NCI-H524 treated with DMSO at 0.1 percent for 48 hours (cell line): Measurements from ENCODE around the gene ZNF385D.
"Not testable (repeated sequence)": the region's sequence is repeated elsewhere in the genome, so short reads cannot be mapped to it uniquely, and the experiment has no call there.

Source experiments
- DNase-seq: peaks from one replicate; lab custom pipeline; 2025; lab: John Stamatoyannopoulos, UW

Gene ZNF385D

GRCh38 chr3:21446945-21447475 lies 304.0 kb downstream of the ZNF385D start:
- no peak for DNase-seq

DNA sequence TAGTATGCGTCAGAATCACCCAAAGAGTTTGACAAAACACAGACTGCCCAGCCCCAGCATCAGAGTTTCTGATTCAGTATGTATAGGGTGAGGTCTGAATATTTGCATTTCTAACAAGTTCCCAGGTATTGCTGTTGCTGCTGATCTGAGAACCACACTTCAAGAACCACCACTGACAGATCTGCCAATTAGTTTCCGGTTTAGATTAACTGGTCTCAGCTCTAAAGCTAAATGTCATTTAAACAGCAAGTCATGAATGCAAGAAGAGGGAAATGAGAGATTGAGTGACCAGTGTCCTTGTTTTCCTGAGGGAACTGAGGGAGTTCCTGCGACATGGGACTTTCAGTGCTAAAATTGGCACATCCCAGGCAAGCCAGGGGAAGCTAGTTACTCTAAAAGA lies 305.0 kb downstream of the ZNF385D start:
- no peak for DNase-seq

- DNase-seq: no peak
These were observed 309.2 kb downstream of the ZNF385D start for GRCh38 chr3:21441821-21442220.

GRCh38 chr3:21436835-21437234 lies 314.2 kb downstream of the ZNF385D start:
- DNase-seq: no peak

DNA sequence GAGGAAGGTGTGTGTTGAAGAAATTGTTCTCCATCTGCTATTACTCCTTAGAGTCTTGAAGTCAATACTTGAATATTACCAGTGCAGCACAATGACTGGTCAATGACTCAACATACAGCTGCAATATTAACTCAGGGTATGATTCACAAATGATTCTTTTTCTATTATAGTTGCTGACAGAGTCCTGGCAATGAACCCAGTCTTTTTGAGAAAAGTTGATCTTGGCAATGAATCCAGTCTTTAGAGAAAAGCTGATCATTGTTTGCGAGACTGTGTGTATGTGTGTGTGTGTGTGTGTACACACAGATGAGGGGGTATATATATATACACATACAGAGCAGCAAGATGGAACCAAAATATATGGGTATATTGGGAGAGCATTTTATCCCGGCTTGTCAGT lies 315.1 kb downstream of the ZNF385D start:
- no peak for DNase-seq

DNA sequence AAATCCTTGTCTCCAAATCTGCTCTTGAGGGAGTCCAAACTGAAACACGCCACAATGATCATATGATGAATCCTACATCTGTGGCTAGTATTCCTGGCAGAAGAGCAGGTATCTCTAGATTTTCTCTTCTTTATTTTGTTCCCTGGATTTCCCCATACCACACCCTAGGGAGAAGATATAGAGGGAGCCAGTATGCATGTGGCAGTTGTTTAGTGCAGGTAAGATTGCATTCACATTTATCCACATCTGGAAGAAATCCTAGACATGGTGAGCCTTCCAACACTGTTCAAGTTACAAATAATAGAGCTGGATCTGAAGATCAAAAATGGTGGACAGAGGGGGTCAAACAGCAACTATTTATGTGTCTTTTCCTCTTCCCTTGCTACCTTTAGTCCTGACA lies 316.7 kb downstream of the ZNF385D start:
- no peak for DNase-seq

DNA sequence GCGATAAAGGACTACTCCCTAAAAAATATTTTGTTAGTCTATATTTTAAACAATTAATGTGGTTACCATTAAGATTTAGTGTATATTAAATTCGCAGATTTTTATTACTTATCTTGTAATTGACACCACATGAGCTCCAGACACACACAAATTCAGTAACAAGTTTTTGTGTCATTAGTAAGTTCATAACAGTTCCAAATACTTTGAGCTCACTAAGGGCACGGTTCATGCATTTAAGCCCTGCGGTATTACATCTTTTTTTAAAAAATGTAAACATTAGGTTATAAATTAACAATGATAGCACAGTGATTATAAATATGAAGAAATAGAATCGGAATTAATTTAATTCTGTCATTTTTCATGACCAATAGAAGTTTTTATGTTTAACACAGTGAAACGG lies 317.3 kb downstream of the ZNF385D start:
- DNase-seq: no peak

DNA sequence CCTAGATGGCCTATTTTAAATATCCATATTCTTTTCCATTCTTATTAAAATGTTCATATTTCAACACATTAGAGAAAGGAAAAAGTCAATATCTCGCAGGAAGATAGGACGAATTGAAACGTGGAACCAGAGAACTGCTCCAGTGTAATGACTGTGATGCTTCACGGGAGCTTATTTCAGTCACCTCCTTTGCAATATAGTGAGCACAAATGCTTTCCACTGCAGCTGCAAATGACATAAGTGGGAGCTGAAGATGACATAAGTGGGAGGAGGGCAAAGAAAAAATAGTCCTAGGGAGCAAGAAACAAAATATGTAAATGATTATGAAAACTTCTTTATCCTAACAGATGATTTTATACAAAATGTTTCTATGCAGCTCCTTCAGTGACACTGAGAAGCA lies 324.1 kb downstream of the ZNF385D start:
- DNase-seq: no peak

- DNase-seq: no peak
These were observed 325.3 kb downstream of the ZNF385D start for GRCh38 chr3:21425715-21426114.

DNA sequence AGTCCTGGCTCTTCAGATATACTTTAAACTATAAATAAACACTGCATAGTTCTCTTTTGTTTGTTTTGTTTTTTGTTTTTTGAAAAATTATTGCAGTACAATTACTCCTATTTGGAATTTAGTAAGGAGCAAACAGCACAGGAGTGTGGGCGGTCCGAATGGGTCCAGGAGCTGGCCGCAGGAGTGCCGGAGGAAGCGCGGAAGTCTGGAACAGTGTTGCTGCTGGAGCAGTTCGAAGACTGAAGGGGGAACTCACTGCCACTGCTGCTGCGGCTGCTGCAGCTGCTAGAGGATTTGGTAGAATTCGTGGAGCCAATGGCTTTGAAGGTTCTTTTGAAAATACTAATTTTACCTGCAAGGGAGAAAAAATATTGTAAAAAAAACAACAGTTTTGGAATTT lies 329.9 kb downstream of the ZNF385D start:
- DNase-seq: no peak

DNA sequence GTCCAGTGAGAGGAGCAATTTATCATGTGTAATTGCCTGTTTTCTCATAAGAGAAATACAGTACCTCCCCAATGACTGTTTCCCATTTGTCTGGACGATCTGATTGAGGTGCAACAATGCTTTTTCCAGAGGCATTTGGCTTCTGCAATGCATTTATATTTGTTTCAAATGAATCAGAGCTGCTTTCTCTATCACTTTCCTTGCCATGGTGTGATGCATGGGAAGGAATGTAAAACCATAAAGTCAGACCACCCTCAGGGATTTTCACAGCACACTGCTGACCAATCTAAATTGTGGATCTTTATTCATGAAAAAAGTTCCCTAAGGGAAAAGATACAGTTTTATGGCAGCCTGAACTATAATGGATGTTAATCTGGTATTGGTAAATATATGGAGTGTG lies 333.0 kb downstream of the ZNF385D start:
- no peak for DNase-seq

- DNase-seq: no peak
These were observed 336.5 kb downstream of the ZNF385D start for GRCh38 chr3:21414506-21414905.

GRCh38 chr3:21411058-21411457 lies 340.0 kb downstream of the ZNF385D start:
- DNase-seq: no peak

- DNase-seq: no peak
These were observed 341.6 kb downstream of the ZNF385D start for GRCh38 chr3:21409401-21409800.

DNA sequence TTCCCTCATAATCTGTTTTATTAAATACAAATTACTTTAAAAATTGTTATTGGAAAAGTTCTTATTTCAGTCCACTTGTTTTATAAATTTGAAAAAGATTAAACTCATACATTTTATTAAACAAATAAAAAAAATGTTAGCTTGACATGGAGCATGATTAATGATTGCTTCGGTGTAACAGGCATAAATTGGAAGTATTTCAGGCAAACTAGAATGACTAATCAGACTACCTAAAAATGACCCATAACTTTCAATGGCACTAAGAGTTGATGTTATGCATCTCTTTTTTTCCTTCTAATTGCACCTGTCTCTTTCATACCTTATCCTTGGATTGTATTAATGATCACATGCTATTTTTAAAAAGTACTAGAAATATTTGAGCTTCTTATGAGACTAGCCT lies 343.3 kb downstream of the ZNF385D start:
- no peak for DNase-seq

DNA sequence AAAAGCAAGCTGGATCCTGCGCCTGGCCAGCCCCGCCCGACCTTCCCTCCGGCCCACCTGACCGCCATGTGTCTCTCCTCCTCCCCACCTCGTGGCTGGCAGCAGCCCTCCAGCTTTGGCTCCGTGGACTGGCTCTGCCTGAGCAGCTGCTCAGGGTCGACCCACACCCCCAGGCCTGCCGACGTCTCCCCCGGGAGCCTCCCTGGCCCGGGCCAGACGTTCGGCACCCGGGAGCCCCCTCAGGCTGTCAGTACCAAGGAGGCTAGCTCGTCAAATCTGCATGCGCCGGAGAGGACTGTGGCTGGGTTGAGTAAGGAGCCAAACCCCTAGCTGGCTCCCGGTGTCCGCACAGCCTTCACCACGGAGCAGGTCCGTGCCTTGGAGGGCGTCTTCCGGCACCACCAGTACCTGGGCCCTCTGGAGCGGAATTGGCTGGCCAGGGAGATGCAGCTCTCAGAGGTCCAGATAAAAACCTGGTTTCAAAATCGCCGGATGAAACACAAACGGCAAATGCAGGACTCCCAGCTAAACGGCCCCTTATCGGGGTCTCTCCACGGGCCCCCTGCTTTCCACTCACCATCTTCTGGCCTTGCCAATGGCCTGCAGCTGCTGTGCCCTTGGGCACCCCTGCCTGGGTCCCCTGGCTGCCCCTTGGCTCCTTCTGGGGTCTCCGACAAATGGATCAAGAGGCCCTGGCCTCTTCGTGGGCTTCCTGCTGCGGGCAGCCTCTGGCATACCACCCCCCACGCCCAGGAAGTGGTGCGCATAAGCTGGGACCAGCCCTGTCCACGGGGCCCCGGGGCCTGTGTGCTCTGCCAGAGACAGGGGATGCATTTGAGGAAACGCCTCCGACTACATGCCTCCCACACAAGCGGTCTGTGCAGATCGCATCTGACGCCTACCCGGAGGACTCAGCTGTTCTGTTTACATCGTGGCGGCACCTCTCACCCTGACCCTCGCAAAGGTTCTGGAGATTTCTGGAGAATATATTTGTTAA lies 345.0 kb downstream of the ZNF385D start:
- DNase-seq: no peak

DNA sequence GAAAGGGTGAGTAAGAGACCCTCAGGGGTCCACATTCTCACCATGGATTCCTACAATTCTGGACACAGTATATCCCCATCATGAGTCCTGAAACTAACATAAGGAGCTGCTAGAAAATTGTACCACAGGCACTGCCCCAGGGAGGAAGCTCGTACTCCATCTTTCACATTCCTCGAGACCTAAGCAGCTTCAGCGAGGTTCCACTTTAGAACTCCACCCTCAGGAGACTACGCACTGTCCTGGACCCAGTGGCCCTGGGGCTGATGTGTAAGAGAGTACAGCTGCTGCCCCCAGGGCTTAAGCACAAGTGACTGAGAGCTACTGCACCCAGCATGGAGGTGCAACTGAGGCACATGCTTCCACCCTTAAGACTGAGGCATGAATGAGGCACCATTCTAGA lies 352.5 kb downstream of the ZNF385D start:
- no peak for DNase-seq

- DNase-seq: no peak
These were observed 357.2 kb downstream of the ZNF385D start for GRCh38 chr3:21393683-21394311.

DNA sequence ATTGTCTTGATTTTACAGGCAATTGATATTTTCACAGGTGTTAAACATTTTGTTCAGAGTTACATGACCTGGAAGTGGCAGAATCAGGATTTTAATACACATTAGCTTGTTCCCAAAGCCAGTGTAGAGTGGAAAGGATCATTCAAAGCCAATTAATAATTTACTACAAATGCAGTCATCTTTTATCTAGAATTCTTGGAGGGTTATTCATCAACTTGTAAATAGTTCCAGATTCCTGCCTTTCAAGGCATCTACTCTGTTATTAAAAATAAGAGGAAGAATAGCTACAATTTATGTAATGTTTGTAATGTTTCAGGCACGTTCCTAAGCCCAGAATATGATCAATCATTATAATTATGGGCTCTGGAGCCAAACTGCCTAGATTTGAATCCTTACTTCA lies 358.5 kb downstream of the ZNF385D start:
- DNase-seq: no peak

DNA sequence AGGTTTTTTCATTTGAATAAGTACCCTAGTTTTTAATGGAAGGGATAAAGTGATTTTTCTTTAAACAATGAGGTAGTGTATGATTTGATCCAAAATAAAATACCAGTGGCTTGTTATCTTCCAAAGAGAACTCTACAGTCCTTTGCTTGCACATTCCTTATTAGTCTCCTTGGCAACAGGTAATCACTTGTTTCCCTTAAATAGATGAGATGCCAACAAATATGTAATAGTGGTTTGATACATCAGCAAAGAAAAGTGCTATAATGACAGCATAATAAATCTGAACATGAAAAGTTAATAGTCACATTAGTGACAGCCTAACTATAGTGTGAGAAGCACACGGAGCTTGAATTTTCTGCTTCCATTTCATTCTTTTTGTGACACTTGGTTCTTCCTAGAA lies 360.2 kb downstream of the ZNF385D start:
- DNase-seq: no peak

GRCh38 chr3:21390136-21390535 lies 360.9 kb downstream of the ZNF385D start:
- DNase-seq: no peak

DNA sequence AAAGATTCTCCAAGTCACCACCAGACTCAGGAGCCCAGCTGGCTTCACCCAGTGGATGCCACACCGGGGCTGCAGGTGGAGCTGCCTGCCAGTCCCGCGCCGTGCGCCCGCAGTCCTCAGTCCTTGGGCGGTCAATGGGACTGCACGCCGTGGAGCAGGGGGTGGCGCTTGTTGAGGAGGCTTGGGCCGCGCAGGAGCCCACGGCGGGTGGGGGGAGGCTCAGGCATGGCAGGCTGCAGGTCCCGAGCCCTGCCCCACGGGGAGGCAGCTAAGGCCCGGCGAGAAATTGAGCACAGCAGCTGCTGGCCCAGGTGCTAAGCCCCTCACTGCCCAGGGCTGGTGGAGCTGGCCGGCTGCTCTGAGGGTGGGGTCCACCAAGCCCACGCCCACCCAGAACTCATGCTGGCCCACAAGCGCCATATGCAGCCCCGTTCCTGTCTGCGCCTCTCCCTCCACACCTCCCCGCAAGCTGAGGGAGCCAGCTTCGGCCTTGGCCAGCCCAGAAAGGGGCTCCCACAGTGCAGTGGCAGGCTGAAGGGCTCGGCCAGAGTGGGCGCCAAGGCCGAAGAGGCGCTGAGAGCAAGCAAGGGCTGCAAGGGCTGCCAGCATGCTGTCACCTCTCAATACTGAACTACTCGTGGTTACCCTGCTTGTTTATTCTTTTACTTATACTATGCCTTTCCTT lies 363.7 kb downstream of the ZNF385D start:
- DNase-seq: not testable (repeated sequence)

- not testable (repeated sequence) for DNase-seq
These were observed 373.0 kb downstream of the ZNF385D start for GRCh38 chr3:21378036-21378435.
